ENCODE results near the gene MEF2B. TPM values are rescaled to one million over a fixed set of nuclear protein-coding genes. Genes with fewer than 3 reads are reported as not detected.

Gene MEF2B
- total RNA-seq, 3 donors from 2014 or later, result 2.2 to 3.7 (median 2.3) TPM

- H3K36me3 Mint-ChIP-seq (ENCODE audit: insufficient read depth), result peaks cover 14% of the 10 kb centered on the region
- no peaks in the 10 kb centered on the region for H3K27me3 Mint-ChIP-seq (ENCODE audit: low read depth)
- H3K9me3 Mint-ChIP-seq, result no peaks in the 10 kb centered on the region
Measured at GRCh38 chr19:19096641-19097627, 73.1 kb downstream of the MEF2B start.

GRCh38 chr19:19095691-19096090 lies 74.4 kb downstream of the MEF2B start:
- ATAC-seq (no peak), DNase-seq (no peak)
- Mint-ChIP-seq H3K4me3 (no peak overlapping the region), H3K36me3 (ENCODE audit: insufficient read depth) (peaks cover 14% of the 10 kb centered on the region), H3K27me3 (ENCODE audit: low read depth) (no peaks in the 10 kb centered on the region), H3K4me1 (ENCODE audit: low read depth) (no peaks in the 10 kb centered on the region), H3K9me3 (no peaks in the 10 kb centered on the region)

More at GRCh38 chr19:19096641-19097627, 73.1 kb downstream of the MEF2B start:
- no peak for DNase-seq
- Mint-ChIP-seq H3K4me1 (ENCODE audit: low read depth) (no peaks in the 10 kb centered on the region), H3K4me3 (no peak overlapping the region)
- ATAC-seq, result no peak

Other genes starting within 250 kb of the MEF2B start
- gene HOMER3, start 229.0 kb downstream of the MEF2B start, total RNA-seq, result 1 to 10 TPM in 1 of 3 donors, under 1 TPM in 2; 0.53 to 1.1 (median 0.79) TPM
- 10 to 100 TPM; 66.8 to 76.6 (median 71.8) TPM for gene SUGP2, start 136.7 kb downstream of the MEF2B start, total RNA-seq
- gene ARMC6, start 136.7 kb downstream of the MEF2B start, total RNA-seq, result 10 to 100 TPM; 80.0 to 93.9 (median 80.6) TPM
- gene SLC25A42, start 106.3 kb downstream of the MEF2B start, total RNA-seq, result 10 to 100 TPM in 1 of 3 donors, 1 to 10 TPM in 2; 8.9 to 11.1 (median 8.9) TPM
- gene TMEM161A, start 31.8 kb downstream of the MEF2B start, total RNA-seq, result 10 to 100 TPM; 42.3 to 43.2 (median 43.1) TPM
- 10 to 100 TPM; 38.0 to 43.1 (median 38.6) TPM for gene BORCS8, start 21.9 kb upstream of the MEF2B start, total RNA-seq
- 100 to 1,000 TPM; 110 to 120 (median 118) TPM for gene RFXANK, start 22.0 kb upstream of the MEF2B start, total RNA-seq
- 10 to 100 TPM; 57.9 to 71.7 (median 66.6) TPM for gene NR2C2AP, start 33.2 kb upstream of the MEF2B start, total RNA-seq
- under 1 TPM in 2 of 3 donors, not detected in 1; 0.05 to 0.08 TPM for gene NCAN, start 41.7 kb upstream of the MEF2B start, total RNA-seq
- not detected for gene TM6SF2, start 103.0 kb upstream of the MEF2B start, total RNA-seq
- gene SUGP1, start 150.2 kb upstream of the MEF2B start, total RNA-seq, result 10 to 100 TPM; 54.8 to 61.8 (median 61.3) TPM
- 10 to 100 TPM; 59.2 to 63.6 (median 62.8) TPM for gene MAU2, start 150.6 kb upstream of the MEF2B start, total RNA-seq
- gene GATAD2A, start 235.4 kb upstream of the MEF2B start, total RNA-seq, result 100 to 1,000 TPM; 187 to 240 (median 205) TPM